ENCODE data around the gene DIP2C.
"Not testable (repeated sequence)": the region's sequence is repeated elsewhere in the genome, so short reads cannot be mapped to it uniquely, and the experiment has no call there.

DIP2C gene

DNA sequence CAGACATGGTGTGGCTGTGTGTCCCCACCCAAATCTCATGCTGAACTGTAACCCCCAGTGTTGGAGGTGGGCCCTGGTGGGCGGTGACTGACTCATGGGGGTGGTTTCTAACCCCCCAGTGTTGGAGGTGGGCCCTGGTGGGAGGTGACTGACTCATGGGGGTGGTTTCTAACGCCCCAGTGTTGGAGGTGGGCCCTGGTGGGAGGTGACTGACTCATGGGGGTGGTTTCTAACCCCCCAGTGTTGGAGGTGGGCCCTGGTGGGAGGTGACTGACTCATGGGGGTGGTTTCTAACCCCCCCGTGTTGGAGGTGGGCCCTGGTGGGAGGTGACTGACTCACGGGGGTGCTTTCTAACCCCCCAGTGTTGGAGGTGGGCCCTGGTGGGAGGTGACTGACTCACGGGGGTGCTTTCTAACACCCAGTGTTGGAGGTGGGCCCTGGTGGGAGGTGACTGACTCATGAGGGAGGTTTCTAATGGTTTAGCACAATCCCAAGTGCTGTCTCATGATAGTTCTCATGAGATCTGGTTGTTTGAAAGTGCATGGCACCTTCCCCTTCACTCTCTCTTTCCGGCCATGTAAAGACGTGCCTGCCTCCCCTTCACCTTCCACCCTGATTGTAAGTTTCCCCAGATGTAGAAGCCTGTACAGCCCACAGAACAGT is 78.7 kb downstream of the DIP2C start:
- H3K27ac Mint-ChIP-seq; H3K4me3 Mint-ChIP-seq; H3K36me3 Mint-ChIP-seq (ENCODE audit: low read depth); intact Hi-C loops (cut with micrococcal nuclease); H3K9me3 Mint-ChIP-seq; H3K4me1 Mint-ChIP-seq (ENCODE audit: low read depth): not testable (repeated sequence)
- peaks cover 45% of the 10 kb centered on the region for H3K27me3 Mint-ChIP-seq

DNA sequence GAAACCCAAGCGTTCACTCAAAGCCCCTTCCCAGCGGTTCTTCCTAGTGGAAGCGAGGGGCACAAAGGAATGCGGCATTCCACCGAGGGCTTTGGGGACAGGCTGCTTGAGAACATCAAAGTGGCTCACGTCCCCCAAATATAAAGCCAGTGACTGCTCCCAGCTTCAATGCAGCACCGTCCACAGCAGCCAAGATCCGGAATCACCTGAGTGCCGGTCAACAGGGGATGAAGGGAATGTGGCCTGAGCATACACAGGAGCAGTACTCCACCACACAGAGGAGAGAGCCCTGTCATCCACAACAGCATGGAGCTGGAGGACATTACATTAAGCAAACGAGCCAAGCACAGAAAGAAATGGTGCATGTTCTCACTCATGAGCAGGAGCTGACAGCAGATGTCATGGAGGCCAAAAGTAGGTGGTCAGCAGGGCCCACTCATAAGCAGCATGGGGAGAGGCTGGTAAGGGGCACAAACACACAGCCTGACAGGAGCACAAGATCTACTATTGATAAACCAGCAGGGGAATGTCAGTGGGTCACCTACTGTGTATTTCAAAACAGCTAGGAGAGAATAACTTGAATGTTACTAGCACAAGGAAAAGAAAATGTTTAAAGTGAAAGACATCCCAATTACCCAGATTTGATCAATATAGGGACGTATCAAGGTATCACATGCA is 79.5 kb downstream of the DIP2C start:
- Mint-ChIP-seq H3K36me3 (ENCODE audit: low read depth) (no peaks in the 10 kb centered on the region), H3K4me1 (ENCODE audit: low read depth) (no peaks in the 10 kb centered on the region), H3K27me3 (peaks cover 38% of the 10 kb centered on the region), H3K27ac (no peak overlapping the region), H3K4me3 (no peak overlapping the region), H3K9me3 (no peaks in the 10 kb centered on the region)
- intact Hi-C loops (cut with micrococcal nuclease): no loop called here

GRCh38 chr10:609262-609658 is 80.2 kb downstream of the DIP2C start:
- intact Hi-C loops (cut with micrococcal nuclease): no loop called here
- H3K27ac Mint-ChIP-seq: no peak overlapping the region
- H3K4me1 Mint-ChIP-seq (ENCODE audit: low read depth): no peaks in the 10 kb centered on the region
- H3K36me3 Mint-ChIP-seq (ENCODE audit: low read depth): no peaks in the 10 kb centered on the region
- peaks cover 32% of the 10 kb centered on the region for H3K27me3 Mint-ChIP-seq
- H3K9me3 Mint-ChIP-seq: no peaks in the 10 kb centered on the region
- no peak overlapping the region for H3K4me3 Mint-ChIP-seq

- no peaks in the 10 kb centered on the region for H3K4me1 Mint-ChIP-seq (ENCODE audit: low read depth)
- H3K27me3 Mint-ChIP-seq: peaks cover 27% of the 10 kb centered on the region
- intact Hi-C loops (cut with micrococcal nuclease): no loop called here
- H3K27ac Mint-ChIP-seq: no peak overlapping the region
- H3K4me3 Mint-ChIP-seq: no peak overlapping the region
- no peaks in the 10 kb centered on the region for H3K36me3 Mint-ChIP-seq (ENCODE audit: low read depth)
- no peaks in the 10 kb centered on the region for H3K9me3 Mint-ChIP-seq
Measured at GRCh38 chr10:608331-609261, 80.9 kb downstream of the DIP2C start.

GRCh38 chr10:607545-608185 is 81.8 kb downstream of the DIP2C start:
- H3K4me1 Mint-ChIP-seq (ENCODE audit: low read depth): no peaks in the 10 kb centered on the region
- no peaks in the 10 kb centered on the region for H3K9me3 Mint-ChIP-seq
- H3K27ac Mint-ChIP-seq: no peak overlapping the region
- H3K27me3 Mint-ChIP-seq: peaks cover 25% of the 10 kb centered on the region
- H3K4me3 Mint-ChIP-seq: no peak overlapping the region
- intact Hi-C loops (cut with micrococcal nuclease): no loop called here
- H3K36me3 Mint-ChIP-seq (ENCODE audit: low read depth): no peaks in the 10 kb centered on the region

DNA sequence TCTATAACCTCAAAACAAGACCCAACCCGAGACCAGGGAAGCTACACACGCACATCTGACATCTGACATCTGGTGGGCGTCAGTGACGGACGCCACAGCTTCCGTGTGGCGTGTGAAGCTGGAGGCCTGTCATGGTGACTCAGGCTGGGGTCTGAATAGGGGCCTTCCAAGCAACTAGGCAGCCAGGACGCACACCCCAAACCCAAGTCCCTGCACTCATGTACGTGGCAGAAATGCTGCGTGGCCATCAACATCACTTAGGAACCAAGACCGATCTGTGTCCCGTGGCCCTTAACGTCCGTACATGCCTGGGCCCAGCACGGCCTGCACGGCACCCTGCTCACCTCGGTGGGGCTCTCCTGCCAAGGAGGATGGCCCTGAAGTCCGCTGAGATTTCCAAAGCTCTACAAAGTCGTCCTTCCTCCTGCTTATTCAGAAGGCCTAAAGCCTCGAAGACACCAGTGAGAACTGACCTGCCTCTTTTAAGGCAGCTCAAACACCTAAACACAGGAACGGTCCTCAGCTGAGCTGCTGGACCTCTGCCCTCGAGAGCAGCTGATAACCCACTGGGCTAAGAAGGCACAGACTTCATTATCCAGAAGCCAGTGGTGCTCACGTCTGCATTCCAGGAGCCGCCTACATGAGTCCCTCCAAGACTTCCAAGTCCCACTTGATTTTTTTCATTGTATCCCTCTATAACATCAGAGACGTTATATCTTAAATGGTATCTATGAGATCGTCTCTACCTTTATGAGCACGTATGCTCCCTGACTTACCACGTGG is 82.5 kb downstream of the DIP2C start:
- intact Hi-C loops (cut with micrococcal nuclease): no loop called here

DNA sequence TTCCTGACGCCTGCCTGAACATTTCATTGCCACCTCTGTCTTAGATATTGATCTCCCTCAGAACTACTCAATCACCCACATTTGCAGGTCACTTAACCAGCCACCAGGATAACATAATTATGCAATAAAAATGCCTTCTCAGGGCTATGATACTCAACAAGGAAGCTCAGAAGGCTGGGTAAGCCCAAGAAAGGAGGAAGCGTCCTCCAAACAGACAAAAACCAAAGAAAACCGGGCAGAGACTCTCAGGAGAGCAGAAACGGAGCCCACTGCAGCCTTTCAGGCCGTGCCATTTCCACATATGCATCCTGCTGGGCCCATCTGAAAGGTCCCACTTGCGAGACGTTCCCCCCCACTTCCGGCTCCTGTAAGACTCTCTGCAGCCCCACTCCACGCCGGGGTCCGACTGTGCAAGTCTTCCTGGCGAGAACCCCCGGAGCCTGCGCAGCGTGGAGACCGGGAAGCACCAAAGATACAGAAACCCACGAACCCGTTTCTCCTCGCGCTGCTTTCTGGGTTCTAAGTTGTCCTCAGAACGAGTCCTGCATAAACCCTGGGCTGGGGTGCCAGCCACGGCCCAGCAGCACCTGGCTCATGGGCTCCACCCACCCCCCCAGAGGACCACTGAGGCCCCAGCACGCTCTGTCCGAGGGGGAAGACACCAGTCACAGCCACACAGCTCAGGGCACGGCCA is 83.7 kb downstream of the DIP2C start:
- Mint-ChIP-seq H3K4me3 (no peak overlapping the region), H3K9me3 (no peaks in the 10 kb centered on the region), H3K4me1 (ENCODE audit: low read depth) (no peaks in the 10 kb centered on the region), H3K27ac (no peak overlapping the region), H3K27me3 (peaks cover 23% of the 10 kb centered on the region), H3K36me3 (ENCODE audit: low read depth) (no peaks in the 10 kb centered on the region)
- intact Hi-C loops (cut with micrococcal nuclease): no loop called here

More for the DNA sequence above, 82.5 kb downstream of the DIP2C start:
- H3K9me3 Mint-ChIP-seq: no peaks in the 10 kb centered on the region
- H3K27ac Mint-ChIP-seq: no peak overlapping the region
- H3K4me3 Mint-ChIP-seq: no peak overlapping the region
- peaks cover 25% of the 10 kb centered on the region for H3K27me3 Mint-ChIP-seq
- no peaks in the 10 kb centered on the region for H3K36me3 Mint-ChIP-seq (ENCODE audit: low read depth)
- no peaks in the 10 kb centered on the region for H3K4me1 Mint-ChIP-seq (ENCODE audit: low read depth)

GRCh38 chr10:604716-605631 is 84.5 kb downstream of the DIP2C start:
- no peaks in the 10 kb centered on the region for H3K36me3 Mint-ChIP-seq (ENCODE audit: low read depth)
- no peaks in the 10 kb centered on the region for H3K9me3 Mint-ChIP-seq
- no peak overlapping the region for H3K4me3 Mint-ChIP-seq
- peaks cover 19% of the 10 kb centered on the region for H3K27me3 Mint-ChIP-seq
- H3K27ac Mint-ChIP-seq: no peak overlapping the region
- no peaks in the 10 kb centered on the region for H3K4me1 Mint-ChIP-seq (ENCODE audit: low read depth)
- intact Hi-C loops (cut with micrococcal nuclease): no loop called here

- intact Hi-C loops (cut with micrococcal nuclease): no loop called here
- H3K36me3 Mint-ChIP-seq (ENCODE audit: low read depth): no peaks in the 10 kb centered on the region
- H3K4me1 Mint-ChIP-seq (ENCODE audit: low read depth): no peaks in the 10 kb centered on the region
- H3K27ac Mint-ChIP-seq: no peak overlapping the region
- no peak overlapping the region for H3K4me3 Mint-ChIP-seq
- H3K9me3 Mint-ChIP-seq: no peaks in the 10 kb centered on the region
- H3K27me3 Mint-ChIP-seq: peaks cover 22% of the 10 kb centered on the region
Measured at GRCh38 chr10:603745-604144, 85.7 kb downstream of the DIP2C start.

- Mint-ChIP-seq H3K36me3 (ENCODE audit: low read depth) (no peaks in the 10 kb centered on the region), H3K4me3 (no peak overlapping the region), H3K27me3 (peaks cover 22% of the 10 kb centered on the region), H3K9me3 (no peaks in the 10 kb centered on the region), H3K27ac (no peak overlapping the region), H3K4me1 (ENCODE audit: low read depth) (no peaks in the 10 kb centered on the region)
- intact Hi-C loops (cut with micrococcal nuclease): no loop called here
Measured at GRCh38 chr10:602391-603005, 87.0 kb downstream of the DIP2C start.

DNA sequence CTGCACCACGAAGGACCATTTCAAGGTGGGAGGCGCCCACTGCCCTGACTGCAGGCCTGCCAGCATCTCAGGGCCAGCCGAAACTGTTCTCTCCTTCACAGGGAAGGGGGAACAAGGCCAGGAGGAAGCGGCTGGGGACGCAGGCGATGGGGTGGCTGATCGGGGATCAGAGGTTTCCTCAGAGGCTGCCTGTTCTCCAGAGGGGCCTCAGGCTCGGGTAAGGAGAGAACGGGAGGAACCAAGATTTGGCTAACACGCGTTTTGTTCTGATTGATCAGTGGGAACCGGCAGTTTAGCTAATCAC is 87.9 kb downstream of the DIP2C start:
- intact Hi-C loops (cut with micrococcal nuclease): no loop called here
- no peak overlapping the region for H3K4me3 Mint-ChIP-seq
- no peaks in the 10 kb centered on the region for H3K36me3 Mint-ChIP-seq (ENCODE audit: low read depth)
- no peaks in the 10 kb centered on the region for H3K4me1 Mint-ChIP-seq (ENCODE audit: low read depth)
- H3K9me3 Mint-ChIP-seq: no peaks in the 10 kb centered on the region
- H3K27ac Mint-ChIP-seq: no peak overlapping the region
- H3K27me3 Mint-ChIP-seq: peaks cover 22% of the 10 kb centered on the region

Data from dendritic cell treated with granulocyte-macrophage colony-stimulating factor and Interleukin-4, amounts not matched to agents 40 ng/mL and 50 ng/mL, for 4 days (primary cell).